ENCODE results near the gene TOX2. TPM values are rescaled to one million over a fixed set of nuclear protein-coding genes. Genes with fewer than 3 reads are reported as not detected.
A peak's percentile ranks its signal among the peaks of the same experiment; 100 is the strongest.

Gene TOX2
- total and polyA plus RNA-seq, 2 of the 8 experiments (the other 6 are each of a cell fraction or from before 2014, with no cell fraction given): 1.8 to 3.4 TPM

- no peaks in the 10 kb centered on the region for H3K9me3 ChIP-seq (ENCODE audit: insufficient read depth in 2 of 2, low read depth in 1 of 2, low read length in 1 of 2)
- no peak overlapping the region for H2BK20ac ChIP-seq (ENCODE audit: low read length)
- no peak overlapping the region; the same call in 1 of the 2 replicates for H4K8ac ChIP-seq (ENCODE audit: extremely low read depth, insufficient read depth, low read length)
- H3K23me2 ChIP-seq (ENCODE audit: low read depth, low read length): peaks cover 15% of the 10 kb centered on the region; the same call in 1 of the 2 replicates
- no peak for TF ChIP-seq SP2 (IDR thresholded peaks at IDR 0.05; ENCODE audit: low read length)
- no peak for TF ChIP-seq FOSL1 (IDR thresholded peaks at IDR 0.05; ENCODE audit: insufficient read depth, low read depth, low read length)
- no peak for TF ChIP-seq KDM5A (IDR thresholded peaks at IDR 0.05; ENCODE audit: low read length)
- no peak for TF ChIP-seq SIRT6 (IDR thresholded peaks at IDR 0.05; ENCODE audit: low read length)
- no peak for TF ChIP-seq SAP30 (IDR thresholded peaks at IDR 0.05; ENCODE audit: insufficient read depth, insufficient replicate concordance, low read length)
- TF ChIP-seq TAF1 (IDR thresholded peaks at IDR 0.05; ENCODE audit: low read depth, low read length): no peak
- TF ChIP-seq NRF1 (IDR thresholded peaks at IDR 0.05; ENCODE audit: low read depth, low read length): no peak
- no peak for TF ChIP-seq TBP (IDR thresholded peaks at IDR 0.05; ENCODE audit: low read depth, low read length)
- TF ChIP-seq PHF8 (conservative IDR thresholded peaks at IDR 0.05; ENCODE audit: low read depth, low read length): no peak
- peak; percentile 50 for TF ChIP-seq SUZ12 (IDR thresholded peaks at IDR 0.05; ENCODE audit: low read length)
- TF ChIP-seq EZH2 (IDR thresholded peaks at IDR 0.05; ENCODE audit: low read depth, low read length, severe bottlenecking): peak; percentile 48
- TF ChIP-seq KDM4A (IDR thresholded peaks at IDR 0.05; ENCODE audit: low read depth, low read length, severe bottlenecking): peak; percentile 1
- no peak overlapping the region for H3K27ac ChIP-seq (ENCODE audit: low read depth, low read length)
- no peaks in the 10 kb centered on the region for H3K79me2 ChIP-seq (ENCODE audit: control insufficient read depth in 1 of 2, insufficient read depth in 2 of 2, low read length in 2 of 2)
- no peak overlapping the region for H3K18ac ChIP-seq (ENCODE audit: extremely low read depth, low read length)
- no peak overlapping the region for H3K4ac ChIP-seq (replicated peaks; ENCODE audit: insufficient read length, low read depth, low read length)
- peaks cover 9 to 34% (median 29%) of the 10 kb centered on the region in 4 experiments for H3K27me3 ChIP-seq (replicated peaks in 1 of 4; ENCODE audit: control insufficient read depth in 3 of 4, extremely low read depth in 1 of 4, insufficient read depth in 3 of 4, low read length in 3 of 4)
- no peak overlapping the region for H4K5ac ChIP-seq (ENCODE audit: insufficient read length, low read depth, low read length)
- no peaks in the 10 kb centered on the region for H3K36me3 ChIP-seq (ENCODE audit: control insufficient read depth in 2 of 4, insufficient read depth in 4 of 4, low read length in 3 of 4)
- H3K23ac ChIP-seq (ENCODE audit: insufficient read length): no peak overlapping the region
- WGBS, 2 experiments (ENCODE audit: extremely low coverage in 1 of 2, insufficient coverage in 1 of 2, insufficient read length in 1 of 2, insufficient replicate concordance in 2 of 2, low coverage in 1 of 2, low lambda C conversion rate in 2 of 2, missing lambda C conversion rate in 1 of 2): 15% methylated on average over 30 of the region's 50 CpGs; no CpG with 5 or more reads in 1 of the 2 experiments
- peaks cover 0 to 21% (median 6%) of the 10 kb centered on the region in 4 experiments; a peak in 5 of 7 replicates for H3K4me1 ChIP-seq (replicated peaks in 1 of 4; ENCODE audit: control insufficient read depth in 3 of 4, insufficient read depth in 4 of 4, low read length in 3 of 4)
- H2BK12ac ChIP-seq (ENCODE audit: low read depth, low read length): peak overlapping the region; percentile 27; the same call in 1 of the 2 replicates
- peak overlapping the region; percentile 40 to 59 (median 48) for H3K4me3 ChIP-seq (ENCODE audit: extremely low read depth in 1 of 4, insufficient read depth in 2 of 4, low read depth in 3 of 4, low read length in 4 of 4)
- no peak overlapping the region for H2AK5ac ChIP-seq (ENCODE audit: low read depth, low read length)
- H3K79me1 ChIP-seq (ENCODE audit: low read depth, low read length): no peaks in the 10 kb centered on the region
- POLR2A ChIA-PET (ENCODE audit: partially characterized antibody): no interaction called here
- CTCF ChIA-PET (ENCODE audit: partially characterized antibody): no interaction called here
- DNase-seq (ENCODE audit: low read depth in 1 of 2, low spot score in 2 of 2) (no peak), FAIRE-seq (no peak)
- no peak overlapping the region for H2BK15ac ChIP-seq (ENCODE audit: low read length)
- peak overlapping the region; percentile 84 to 89 for H3K4me2 ChIP-seq (ENCODE audit: insufficient read depth in 1 of 2, low read depth in 2 of 2, low read length in 2 of 2)
- no peak overlapping the region for H2BK120ac ChIP-seq (replicated peaks; ENCODE audit: low read depth, low read length)
- H2BK5ac ChIP-seq (ENCODE audit: low read depth, low read length): no peak overlapping the region
- H3K9ac ChIP-seq (replicated peaks in 1 of 4; ENCODE audit: extremely low read depth in 1 of 4, low read depth in 3 of 4, low read length in 3 of 4): no peak overlapping the region
- peaks cover 0 to 8% of the 10 kb centered on the region in 2 experiments for H4K20me1 ChIP-seq (replicated peaks in 1 of 2; ENCODE audit: control insufficient read depth in 1 of 2, insufficient read depth in 2 of 2, low read length in 2 of 2)
- no peak overlapping the region for H3K56ac ChIP-seq (replicated peaks; ENCODE audit: insufficient read length, low read depth, low read length)
- no peak overlapping the region for H3K14ac ChIP-seq (ENCODE audit: insufficient read length)
- H4K91ac ChIP-seq (replicated peaks; ENCODE audit: insufficient read length, low read length): no peak overlapping the region
- no peak overlapping the region for H2AFZ ChIP-seq (ENCODE audit: low read length)
Observed at GRCh38 chr20:43916073-43916880, 1.6 kb downstream of the TOX2 start.

Data from H1 (cell line).